HG02981 (cell line): ENCODE measurements around the gene EZR.

Experiments
- ATAC-seq: cut with Tn5 transposase; IDR thresholded peaks from one replicate; pipeline ENCODE4 v1.9.1; 2021; ENCODE audit warnings: mild to moderate bottlenecking, moderate library complexity; ENCODE audit not compliant: unreplicated experiment

The EZR gene

DNA sequence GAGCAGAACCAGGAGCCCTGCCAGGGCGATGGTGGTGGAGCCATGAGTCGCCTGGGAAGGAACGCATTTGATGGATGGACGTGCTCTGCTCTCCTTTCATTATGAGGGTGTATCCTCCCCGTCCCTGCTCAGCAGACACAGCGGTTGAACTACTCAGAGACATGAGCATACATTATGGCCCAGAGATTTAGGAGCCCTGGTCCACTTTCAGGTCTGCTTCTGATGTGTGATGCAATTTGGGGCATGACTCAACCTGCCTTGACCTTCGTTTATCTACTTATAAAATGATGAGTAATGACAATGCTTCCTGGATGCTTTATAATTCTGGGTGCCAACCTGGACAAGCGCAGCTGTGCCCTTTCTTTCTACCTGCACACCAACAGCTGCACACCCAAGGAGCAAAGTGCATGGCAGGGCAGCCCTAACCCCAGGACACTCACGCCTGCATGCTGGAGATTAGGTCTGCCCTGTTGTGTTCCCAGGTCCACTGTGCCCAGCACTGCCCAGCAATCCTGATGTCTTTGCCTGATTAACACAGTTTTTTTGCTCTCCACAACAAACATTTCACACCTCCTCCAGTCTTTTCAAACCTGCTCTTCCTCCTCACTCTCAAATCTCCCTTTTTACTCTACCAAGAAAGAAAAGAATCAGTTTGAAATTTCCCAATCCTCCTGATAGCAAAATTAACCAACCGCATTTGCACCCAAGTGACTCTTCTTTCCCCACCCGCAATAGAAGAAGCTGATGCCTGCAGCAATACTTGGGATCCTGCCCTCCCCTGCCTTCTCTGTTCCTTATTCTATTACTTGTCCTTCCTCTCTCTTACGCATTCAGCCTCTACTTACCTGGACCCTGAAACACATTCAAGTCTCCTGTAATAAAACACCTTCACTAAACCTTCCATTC, 81.2 kb downstream of the EZR start:
- no peak for ATAC-seq

DNA sequence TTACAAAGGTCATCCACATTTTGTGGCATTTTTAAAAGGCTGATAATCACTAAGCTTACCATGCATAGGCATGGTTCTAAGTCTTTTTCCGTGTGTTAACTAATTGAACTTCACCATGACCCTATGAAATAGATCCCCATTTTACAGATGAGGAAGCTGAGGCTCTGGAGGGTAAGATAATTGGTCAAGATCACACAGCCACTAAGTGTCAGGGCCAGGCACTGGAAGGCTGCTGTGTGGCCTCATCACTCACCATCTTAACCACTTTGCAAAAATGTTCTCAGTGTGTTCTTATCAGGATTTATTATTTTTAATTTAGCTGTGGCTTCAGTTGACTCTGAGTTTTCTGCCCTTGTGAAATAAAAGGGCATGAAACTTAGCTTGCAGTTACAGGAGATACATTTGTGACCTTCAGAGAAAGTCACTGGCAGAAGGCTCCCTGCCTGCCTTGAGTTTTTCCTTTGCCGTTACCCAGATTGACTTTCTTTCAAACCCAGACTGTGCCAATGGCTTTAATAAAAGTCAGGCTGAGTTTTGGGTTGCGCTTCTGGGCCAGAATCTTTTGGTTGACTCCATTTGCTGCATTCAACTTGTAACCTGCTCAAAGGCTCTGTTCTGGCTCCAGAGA, 82.0 kb downstream of the EZR start:
- ATAC-seq: no peak

DNA sequence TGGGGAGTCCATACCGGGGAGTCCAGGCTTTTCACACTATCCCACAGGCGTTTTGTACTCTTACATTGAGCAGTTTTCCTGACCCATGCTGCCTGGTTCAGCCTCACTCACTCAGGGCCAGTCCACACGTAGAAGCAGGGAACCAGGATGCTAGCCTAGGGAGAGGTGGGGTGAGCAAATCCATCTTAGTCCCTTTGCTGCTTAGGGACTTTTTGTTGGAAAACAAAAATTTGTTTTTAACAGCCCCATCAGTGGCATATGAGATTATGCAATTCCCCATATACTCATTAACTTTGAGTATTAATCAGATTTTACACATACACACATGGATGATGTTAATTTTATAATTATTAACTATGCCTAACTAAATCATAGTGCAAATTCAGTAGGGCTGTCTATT, 84.2 kb downstream of the EZR start:
- ATAC-seq: no peak

DNA sequence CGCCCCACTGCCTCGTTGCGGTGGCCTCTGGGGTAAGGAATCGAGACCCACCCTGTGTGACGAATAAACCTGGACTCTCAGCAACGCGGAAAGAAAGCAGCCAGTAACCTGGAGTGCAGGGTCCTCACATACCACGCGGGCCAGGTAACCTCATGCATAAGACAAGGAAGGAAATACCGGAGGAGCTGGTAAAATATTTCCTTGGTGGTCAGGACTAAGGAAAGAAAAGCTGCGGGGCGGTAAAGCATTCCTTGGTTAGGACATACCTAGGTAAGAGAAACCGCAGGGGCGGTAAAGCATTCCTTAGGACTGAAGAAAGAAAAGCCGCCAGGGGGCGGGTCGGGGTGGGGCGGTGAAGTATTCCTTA, 88.6 kb downstream of the EZR start:
- no peak for ATAC-seq

DNA sequence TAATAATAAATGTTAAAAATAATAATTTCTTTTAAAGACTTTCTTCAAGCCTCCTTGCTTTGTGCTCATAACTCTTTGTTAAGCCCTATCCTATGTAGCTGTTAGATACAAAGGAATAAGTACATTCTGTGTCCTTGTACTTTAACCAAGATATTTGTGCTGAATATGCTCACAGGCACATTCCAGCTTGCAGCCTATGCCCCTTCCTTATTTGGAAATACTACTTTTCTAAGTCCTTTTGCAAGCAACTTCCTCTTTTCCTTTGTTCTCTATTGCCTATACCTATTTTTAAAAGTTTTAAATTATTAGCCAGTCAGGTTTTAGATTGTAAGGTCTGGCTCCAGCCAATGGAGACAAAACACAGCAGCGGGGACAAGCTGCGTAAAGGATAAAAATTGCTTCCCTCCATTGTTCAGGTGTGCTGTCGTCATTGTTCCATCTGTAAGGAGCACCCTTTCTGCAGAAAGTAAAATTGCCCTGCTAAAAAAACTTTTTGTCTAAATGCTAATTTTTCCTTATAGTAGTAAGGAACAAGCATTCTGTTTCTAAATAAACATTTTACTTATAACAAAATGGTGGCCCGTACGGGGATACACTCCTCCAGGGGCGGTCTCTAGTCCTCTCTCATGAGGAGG, 89.1 kb downstream of the EZR start:
- no peak for ATAC-seq

DNA sequence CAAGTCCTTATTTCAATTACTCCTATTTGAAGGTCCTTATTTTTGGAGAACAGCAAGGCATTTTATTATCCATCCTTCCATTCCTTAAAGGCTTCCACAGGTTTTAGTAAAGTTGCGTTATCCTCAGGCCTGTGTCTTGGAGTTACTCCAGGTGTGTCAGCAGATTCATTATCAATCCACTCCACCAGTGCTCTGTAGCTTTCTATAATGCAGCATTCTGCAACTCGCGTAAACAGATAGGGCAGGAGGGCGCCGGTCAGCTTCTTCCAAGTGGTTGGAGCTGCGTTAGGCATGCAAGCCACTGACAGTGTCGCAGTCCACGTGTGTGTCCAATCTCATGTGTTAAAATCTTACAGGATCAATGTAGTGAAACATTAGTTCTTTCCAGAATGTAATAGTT, 93.5 kb downstream of the EZR start:
- ATAC-seq: no peak

DNA sequence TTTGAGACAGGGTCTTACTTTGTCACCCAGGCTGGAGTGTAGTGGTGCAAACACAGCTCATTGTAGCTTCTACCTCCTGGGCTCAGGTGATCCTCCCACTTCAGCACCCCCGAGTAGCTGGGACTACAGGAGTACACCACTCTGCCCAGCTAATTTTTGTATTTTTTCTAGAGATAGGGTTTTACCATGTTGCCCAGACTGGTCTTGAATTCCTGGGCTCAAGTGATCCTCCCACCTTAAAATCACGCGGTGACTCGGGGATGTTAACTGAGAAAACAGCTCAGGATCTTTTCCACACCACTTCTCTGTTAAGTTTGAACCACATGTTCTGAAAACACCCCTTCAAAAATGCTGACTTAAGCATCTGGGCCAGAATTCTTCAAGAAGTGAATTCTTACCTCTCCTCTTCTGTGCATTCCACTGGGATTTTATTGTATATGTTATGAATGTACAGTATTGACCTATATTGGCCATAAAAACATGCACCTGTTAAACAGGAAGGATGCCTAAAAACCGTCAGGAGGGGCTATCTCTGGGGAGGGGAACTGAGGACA, 96.9 kb downstream of the EZR start:
- ATAC-seq: no peak

DNA sequence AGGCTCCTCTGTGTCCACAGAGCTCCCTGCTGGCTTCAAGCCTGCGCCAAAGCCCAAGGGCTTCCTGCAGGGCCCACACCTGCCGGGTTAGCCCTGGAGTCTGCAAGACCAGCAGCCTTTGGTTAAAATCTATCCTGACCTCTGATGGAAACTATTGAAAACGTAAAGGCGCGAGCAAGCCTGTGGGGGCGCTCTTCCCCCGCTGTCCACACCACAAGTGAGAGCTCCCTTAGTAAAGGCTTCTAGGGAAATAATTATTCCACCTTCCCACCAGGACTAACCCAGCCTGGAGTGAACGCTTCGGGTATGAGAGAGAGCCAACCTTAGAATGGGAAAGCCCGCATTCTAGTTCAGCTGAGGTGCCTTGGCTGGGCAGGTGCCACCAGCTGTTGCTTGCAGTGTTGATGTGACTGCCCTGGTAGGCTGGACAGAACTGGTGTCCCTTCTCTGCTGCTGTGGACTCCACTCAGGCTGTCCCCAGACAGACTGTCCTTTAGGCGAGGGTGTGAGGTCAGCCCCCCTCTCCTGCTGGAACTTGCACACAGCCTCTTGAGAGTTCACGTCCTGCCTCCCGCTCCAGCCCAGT, 100.6 kb downstream of the EZR start:
- ATAC-seq: no peak

DNA sequence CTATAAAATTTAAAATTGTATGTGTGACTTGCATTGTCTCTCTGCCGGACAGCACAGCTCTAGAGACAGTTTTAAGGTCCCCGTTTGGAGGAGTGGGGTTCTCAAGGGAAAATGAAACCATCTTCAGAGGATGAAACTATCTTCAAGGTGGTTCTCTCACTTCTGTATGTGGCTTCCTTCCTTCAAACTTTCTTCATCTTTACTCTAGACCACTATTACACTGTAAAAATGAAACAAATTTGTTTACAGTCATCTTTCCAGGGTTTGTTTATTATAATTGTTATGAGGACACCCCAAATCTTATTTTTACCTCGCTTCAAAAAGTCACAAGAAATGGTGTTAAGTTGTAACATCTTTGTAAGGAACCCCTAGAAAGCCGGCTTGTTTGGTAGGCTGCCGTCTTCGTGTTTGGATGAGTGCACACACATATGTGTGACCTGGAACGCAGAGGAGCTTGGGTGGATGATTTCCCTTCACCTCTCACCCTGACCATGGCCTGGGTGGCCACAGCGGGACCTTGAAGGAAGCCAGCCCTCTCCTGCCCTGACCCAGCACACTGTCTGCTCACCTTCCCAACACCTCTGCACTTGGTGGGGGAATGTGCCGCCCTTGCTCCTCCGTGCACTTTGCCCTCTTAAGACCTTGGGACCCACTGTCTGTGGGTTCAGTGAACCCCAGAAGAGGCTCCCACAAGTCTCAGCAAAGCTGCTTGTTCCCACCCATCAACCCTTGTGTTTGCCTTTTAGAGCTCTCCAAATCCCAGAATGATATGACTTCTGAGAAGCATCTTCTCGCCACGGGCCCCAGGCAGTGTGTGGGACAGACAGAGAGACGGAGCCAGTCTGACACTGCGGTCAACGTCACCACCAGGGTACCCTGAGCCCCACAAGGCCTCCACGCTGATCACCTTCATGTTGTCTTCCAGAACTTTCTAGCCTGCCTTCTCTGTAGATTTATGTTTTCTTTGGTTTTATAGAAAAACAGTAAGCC, 101.5 kb downstream of the EZR start:
- peak; percentile 67 for ATAC-seq
